ENCODE data around the gene VPS18. TPM values are rescaled to one million over a fixed set of nuclear protein-coding genes. Genes with fewer than 3 reads are reported as not detected.

Gene VPS18
- total RNA-seq, 3 donors from 2014 or later: 14.1 to 21.1 (median 18.0) TPM

GRCh38 chr15:40899536-40900207, 5.4 kb downstream of the VPS18 start:
- Histone ChIP-seq H3K36me3 (ENCODE audit: low read depth) (no peaks in the 10 kb centered on the region), H3K4me3 (no peak overlapping the region), H3K4me1 (ENCODE audit: low read depth) (peaks cover 2% of the 10 kb centered on the region), H3K9me3 (no peaks in the 10 kb centered on the region)
- ATAC-seq (no peak), DNase-seq (no peak)
- intact Hi-C loops (cut with DNase I, micrococcal nuclease): loop anchor here (5.0 to 10.0 kb wide), 2 partner anchors 123 to 285 kb away; no protein-coding TSS in a partner anchor
- TF ChIP-seq, protein P1, sequence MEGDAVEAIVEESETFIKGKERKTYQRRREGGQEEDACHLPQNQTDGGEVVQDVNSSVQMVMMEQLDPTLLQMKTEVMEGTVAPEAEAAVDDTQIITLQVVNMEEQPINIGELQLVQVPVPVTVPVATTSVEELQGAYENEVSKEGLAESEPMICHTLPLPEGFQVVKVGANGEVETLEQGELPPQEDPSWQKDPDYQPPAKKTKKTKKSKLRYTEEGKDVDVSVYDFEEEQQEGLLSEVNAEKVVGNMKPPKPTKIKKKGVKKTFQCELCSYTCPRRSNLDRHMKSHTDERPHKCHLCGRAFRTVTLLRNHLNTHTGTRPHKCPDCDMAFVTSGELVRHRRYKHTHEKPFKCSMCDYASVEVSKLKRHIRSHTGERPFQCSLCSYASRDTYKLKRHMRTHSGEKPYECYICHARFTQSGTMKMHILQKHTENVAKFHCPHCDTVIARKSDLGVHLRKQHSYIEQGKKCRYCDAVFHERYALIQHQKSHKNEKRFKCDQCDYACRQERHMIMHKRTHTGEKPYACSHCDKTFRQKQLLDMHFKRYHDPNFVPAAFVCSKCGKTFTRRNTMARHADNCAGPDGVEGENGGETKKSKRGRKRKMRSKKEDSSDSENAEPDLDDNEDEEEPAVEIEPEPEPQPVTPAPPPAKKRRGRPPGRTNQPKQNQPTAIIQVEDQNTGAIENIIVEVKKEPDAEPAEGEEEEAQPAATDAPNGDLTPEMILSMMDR (IDR thresholded peaks at IDR 0.05): no peak

GRCh38 chr15:40900256-40901052, 6.2 kb downstream of the VPS18 start:
- ATAC-seq (no peak), DNase-seq (no peak)
- no peaks in the 10 kb centered on the region for H3K9me3 ChIP-seq
- no peak overlapping the region for H3K4me3 ChIP-seq
- TF ChIP-seq, protein P1 (IDR thresholded peaks at IDR 0.05): no peak
- no peaks in the 10 kb centered on the region for H3K36me3 ChIP-seq (ENCODE audit: low read depth)
- intact Hi-C loops (cut with DNase I, micrococcal nuclease): loop anchor here (5.0 to 10.0 kb wide), 2 partner anchors 122 to 284 kb away; no protein-coding TSS in a partner anchor
- H3K4me1 ChIP-seq (ENCODE audit: low read depth): peaks cover 2% of the 10 kb centered on the region

GRCh38 chr15:40901053-40901443, 6.8 kb downstream of the VPS18 start:
- H3K4me3 ChIP-seq: no peak overlapping the region
- peaks cover 4% of the 10 kb centered on the region for H3K4me1 ChIP-seq (ENCODE audit: low read depth)
- H3K9me3 ChIP-seq: no peaks in the 10 kb centered on the region
- intact Hi-C loops (cut with DNase I, micrococcal nuclease): loop anchor here (5.0 to 10.0 kb wide), 2 partner anchors 121 to 284 kb away; no protein-coding TSS in a partner anchor
- no peaks in the 10 kb centered on the region for H3K36me3 ChIP-seq (ENCODE audit: low read depth)
- TF ChIP-seq, protein P1 (IDR thresholded peaks at IDR 0.05): no peak
- DNase-seq: no peak
- no peak for ATAC-seq

- TF ChIP-seq, protein P1 (IDR thresholded peaks at IDR 0.05): no peak
- ATAC-seq (no peak), DNase-seq (peak in 2 of 3 donors; percentile 43 to 74)
- Histone ChIP-seq H3K36me3 (ENCODE audit: low read depth) (no peaks in the 10 kb centered on the region), H3K4me3 (no peak overlapping the region), H3K4me1 (ENCODE audit: low read depth) (peaks cover 22% of the 10 kb centered on the region), H3K9me3 (no peaks in the 10 kb centered on the region)
- intact Hi-C loops (cut with DNase I, micrococcal nuclease): loop anchor here (5.0 to 10.0 kb wide), 2 partner anchors 119 to 282 kb away; no protein-coding TSS in a partner anchor
Measured at GRCh38 chr15:40902605-40903561, 8.6 kb downstream of the VPS18 start.
